ENCODE data around the gene PWP1.

PWP1 gene

GRCh38 chr12:107685360-107686248, at the start of gene PWP1:
TSS of gene PWP1 (plus strand) at chr12:107685799. CDS start at chr12:107685900, 101 bp downstream.
- H3K36me3 ChIP-seq (ENCODE audit: control insufficient read depth in 2 of 2, insufficient read depth in 2 of 2, low read length in 2 of 2), result peaks cover 14% of the 10 kb centered on the region in 2 donors
- H3K27ac ChIP-seq (ENCODE audit: low read length), result peak within 1 kb of the TSS; percentile 69
- no peaks in the 10 kb centered on the region for H3K9me3 ChIP-seq (ENCODE audit: control insufficient read depth in 2 of 2, low read length in 2 of 2)
- H3K4me1 ChIP-seq (ENCODE audit: control insufficient read depth, insufficient read depth, low read length), result peaks cover 21% of the 10 kb centered on the region
- H3K27me3 ChIP-seq (ENCODE audit: control insufficient read depth in 1 of 2, insufficient read depth in 2 of 2, low read length in 2 of 2), result no peaks in the 10 kb centered on the region
- H3K9ac ChIP-seq (ENCODE audit: low read length in 2 of 2), result peak within 1 kb of the TSS; percentile 84 to 96
- H3K4me3 ChIP-seq (ENCODE audit: low read length in 2 of 2), result peak within 1 kb of the TSS; percentile 87 to 100

- H3K36me3 ChIP-seq (ENCODE audit: control insufficient read depth in 2 of 2, insufficient read depth in 2 of 2, low read length in 2 of 2), result no peaks in the 10 kb centered on the region
- H3K4me3 ChIP-seq (ENCODE audit: low read length in 2 of 2), result no peak overlapping the region
- H3K9ac ChIP-seq (ENCODE audit: low read length in 2 of 2), result no peak overlapping the region
- no peak overlapping the region for H3K27ac ChIP-seq (ENCODE audit: low read length)
- H3K27me3 ChIP-seq (ENCODE audit: control insufficient read depth in 1 of 2, insufficient read depth in 2 of 2, low read length in 2 of 2), result peaks cover 4 to 9% of the 10 kb centered on the region in 2 donors
- H3K4me1 ChIP-seq (ENCODE audit: control insufficient read depth, insufficient read depth, low read length), result peaks cover 7% of the 10 kb centered on the region
- no peaks in the 10 kb centered on the region for H3K9me3 ChIP-seq (ENCODE audit: control insufficient read depth in 2 of 2, low read length in 2 of 2)
These were observed 44.4 kb upstream of the PWP1 start for GRCh38 chr12:107641154-107641553.

GRCh38 chr12:107642240-107642639, 43.4 kb upstream of the PWP1 start:
- H3K27me3 ChIP-seq (ENCODE audit: control insufficient read depth in 1 of 2, insufficient read depth in 2 of 2, low read length in 2 of 2), result peaks cover 4 to 9% of the 10 kb centered on the region in 2 donors
- peaks cover 12% of the 10 kb centered on the region for H3K4me1 ChIP-seq (ENCODE audit: control insufficient read depth, insufficient read depth, low read length)
- H3K4me3 ChIP-seq (ENCODE audit: low read length in 2 of 2), result no peak overlapping the region
- H3K9ac ChIP-seq (ENCODE audit: low read length in 2 of 2), result no peak overlapping the region
- H3K27ac ChIP-seq (ENCODE audit: low read length), result no peak overlapping the region
- no peaks in the 10 kb centered on the region for H3K36me3 ChIP-seq (ENCODE audit: control insufficient read depth in 2 of 2, insufficient read depth in 2 of 2, low read length in 2 of 2)
- no peaks in the 10 kb centered on the region for H3K9me3 ChIP-seq (ENCODE audit: control insufficient read depth in 2 of 2, low read length in 2 of 2)

GRCh38 chr12:107645630-107646333, 39.8 kb upstream of the PWP1 start:
- Histone ChIP-seq H3K4me3 (ENCODE audit: low read length in 2 of 2) (peak overlapping the region in 1 of 2 donors; percentile 47), H3K9ac (ENCODE audit: low read length in 2 of 2) (no peak overlapping the region), H3K9me3 (ENCODE audit: control insufficient read depth in 2 of 2, low read length in 2 of 2) (no peaks in the 10 kb centered on the region), H3K36me3 (ENCODE audit: control insufficient read depth in 2 of 2, insufficient read depth in 2 of 2, low read length in 2 of 2) (no peaks in the 10 kb centered on the region), H3K27me3 (ENCODE audit: control insufficient read depth in 1 of 2, insufficient read depth in 2 of 2, low read length in 2 of 2) (peaks cover 0 to 2% of the 10 kb centered on the region in 2 donors), H3K4me1 (ENCODE audit: control insufficient read depth, insufficient read depth, low read length) (peaks cover 12% of the 10 kb centered on the region), H3K27ac (ENCODE audit: low read length) (peak overlapping the region; percentile 6)

- H3K27me3 ChIP-seq (ENCODE audit: control insufficient read depth in 1 of 2, insufficient read depth in 2 of 2, low read length in 2 of 2), result peaks cover 0 to 4% of the 10 kb centered on the region in 2 donors
- H3K9ac ChIP-seq (ENCODE audit: low read length in 2 of 2), result no peak overlapping the region
- H3K36me3 ChIP-seq (ENCODE audit: control insufficient read depth in 2 of 2, insufficient read depth in 2 of 2, low read length in 2 of 2), result no peaks in the 10 kb centered on the region
- H3K9me3 ChIP-seq (ENCODE audit: control insufficient read depth in 2 of 2, low read length in 2 of 2), result no peaks in the 10 kb centered on the region
- H3K4me1 ChIP-seq (ENCODE audit: control insufficient read depth, insufficient read depth, low read length), result peaks cover 12% of the 10 kb centered on the region
- no peak overlapping the region for H3K27ac ChIP-seq (ENCODE audit: low read length)
- H3K4me3 ChIP-seq (ENCODE audit: low read length in 2 of 2), result no peak overlapping the region
These were observed 39.2 kb upstream of the PWP1 start for GRCh38 chr12:107646436-107646835.

GRCh38 chr12:107649661-107650061, 35.9 kb upstream of the PWP1 start:
- H3K9ac ChIP-seq (ENCODE audit: low read length in 2 of 2), result no peak overlapping the region
- peaks cover 12% of the 10 kb centered on the region for H3K4me1 ChIP-seq (ENCODE audit: control insufficient read depth, insufficient read depth, low read length)
- peaks cover 0 to 5% of the 10 kb centered on the region in 2 donors for H3K27me3 ChIP-seq (ENCODE audit: control insufficient read depth in 1 of 2, insufficient read depth in 2 of 2, low read length in 2 of 2)
- no peaks in the 10 kb centered on the region for H3K9me3 ChIP-seq (ENCODE audit: control insufficient read depth in 2 of 2, low read length in 2 of 2)
- no peaks in the 10 kb centered on the region for H3K36me3 ChIP-seq (ENCODE audit: control insufficient read depth in 2 of 2, insufficient read depth in 2 of 2, low read length in 2 of 2)
- H3K27ac ChIP-seq (ENCODE audit: low read length), result no peak overlapping the region
- no peak overlapping the region for H3K4me3 ChIP-seq (ENCODE audit: low read length in 2 of 2)

- H3K36me3 ChIP-seq (ENCODE audit: control insufficient read depth in 2 of 2, insufficient read depth in 2 of 2, low read length in 2 of 2), result no peaks in the 10 kb centered on the region
- no peak overlapping the region for H3K4me3 ChIP-seq (ENCODE audit: low read length in 2 of 2)
- no peak overlapping the region for H3K27ac ChIP-seq (ENCODE audit: low read length)
These were observed 34.6 kb upstream of the PWP1 start for GRCh38 chr12:107650977-107651376.

GRCh38 chr12:107651571-107652449, 33.8 kb upstream of the PWP1 start:
- Histone ChIP-seq H3K36me3 (ENCODE audit: control insufficient read depth in 2 of 2, insufficient read depth in 2 of 2, low read length in 2 of 2) (no peaks in the 10 kb centered on the region), H3K27me3 (ENCODE audit: control insufficient read depth in 1 of 2, insufficient read depth in 2 of 2, low read length in 2 of 2) (peaks cover 0 to 5% of the 10 kb centered on the region in 2 donors), H3K4me3 (ENCODE audit: low read length in 2 of 2) (no peak overlapping the region), H3K4me1 (ENCODE audit: control insufficient read depth, insufficient read depth, low read length) (no peaks in the 10 kb centered on the region), H3K27ac (ENCODE audit: low read length) (no peak overlapping the region), H3K9ac (ENCODE audit: low read length in 2 of 2) (no peak overlapping the region), H3K9me3 (ENCODE audit: control insufficient read depth in 2 of 2, low read length in 2 of 2) (no peaks in the 10 kb centered on the region)

More at GRCh38 chr12:107650977-107651376, 34.6 kb upstream of the PWP1 start:
- no peaks in the 10 kb centered on the region for H3K9me3 ChIP-seq (ENCODE audit: control insufficient read depth in 2 of 2, low read length in 2 of 2)
- H3K4me1 ChIP-seq (ENCODE audit: control insufficient read depth, insufficient read depth, low read length), result peaks cover 6% of the 10 kb centered on the region
- no peak overlapping the region for H3K9ac ChIP-seq (ENCODE audit: low read length in 2 of 2)
- peaks cover 0 to 5% of the 10 kb centered on the region in 2 donors for H3K27me3 ChIP-seq (ENCODE audit: control insufficient read depth in 1 of 2, insufficient read depth in 2 of 2, low read length in 2 of 2)

- Histone ChIP-seq H3K9me3 (ENCODE audit: control insufficient read depth in 2 of 2, low read length in 2 of 2) (no peaks in the 10 kb centered on the region), H3K27ac (ENCODE audit: low read length) (no peak overlapping the region), H3K9ac (ENCODE audit: low read length in 2 of 2) (no peak overlapping the region)
These were observed 32.1 kb upstream of the PWP1 start for GRCh38 chr12:107653519-107653918.

GRCh38 chr12:107654873-107655272, 30.7 kb upstream of the PWP1 start:
- H3K4me1 ChIP-seq (ENCODE audit: control insufficient read depth, insufficient read depth, low read length), result no peaks in the 10 kb centered on the region
- no peaks in the 10 kb centered on the region for H3K9me3 ChIP-seq (ENCODE audit: control insufficient read depth in 2 of 2, low read length in 2 of 2)
- H3K27me3 ChIP-seq (ENCODE audit: control insufficient read depth in 1 of 2, insufficient read depth in 2 of 2, low read length in 2 of 2), result peaks cover 0 to 5% of the 10 kb centered on the region in 2 donors
- H3K4me3 ChIP-seq (ENCODE audit: low read length in 2 of 2), result no peak overlapping the region
- H3K27ac ChIP-seq (ENCODE audit: low read length), result no peak overlapping the region
- H3K36me3 ChIP-seq (ENCODE audit: control insufficient read depth in 2 of 2, insufficient read depth in 2 of 2, low read length in 2 of 2), result no peaks in the 10 kb centered on the region
- no peak overlapping the region for H3K9ac ChIP-seq (ENCODE audit: low read length in 2 of 2)

More at GRCh38 chr12:107653519-107653918, 32.1 kb upstream of the PWP1 start:
- Histone ChIP-seq H3K4me3 (ENCODE audit: low read length in 2 of 2) (no peak overlapping the region), H3K4me1 (ENCODE audit: control insufficient read depth, insufficient read depth, low read length) (no peaks in the 10 kb centered on the region), H3K36me3 (ENCODE audit: control insufficient read depth in 2 of 2, insufficient read depth in 2 of 2, low read length in 2 of 2) (no peaks in the 10 kb centered on the region), H3K27me3 (ENCODE audit: control insufficient read depth in 1 of 2, insufficient read depth in 2 of 2, low read length in 2 of 2) (peaks cover 0 to 5% of the 10 kb centered on the region in 2 donors)

Data from stomach smooth muscle (tissue), 2 donors.